HCT116 (cell line): ENCODE data around the gene TBC1D4. TPM values are rescaled to one million over a fixed set of nuclear protein-coding genes. Genes with fewer than 3 reads are reported as not detected.

Source experiments
- ATAC-seq: fragments of 200-7000 bp; cut with Tn5 transposase; 2 replicates; pipeline ENCODE4 v1.9.1; 2020; ENCODE audit warnings: mild to moderate bottlenecking, moderate library complexity
- BruUV-seq: library from RNA; stranded (reverse); fragments of 400-500 nt; replicated peaks from 2 replicates; lab custom pipeline; 2021; lab: Mats Ljungman, UMichigan
- CTCF ChIA-PET: fragments of 300-600 bp; sonication (Branson Sonifier 250); formaldehyde crosslinking; loops from one replicate; lab custom pipeline; 2021; ENCODE audit warnings: antibody characterized with exemption; lab: Charles Lee
- POLR2A ChIA-PET: fragments of 300-600, 350-600 bp; sonication (Branson Sonifier 250); formaldehyde crosslinking; loops from one replicate; lab custom pipeline; 2021; ENCODE audit warnings: antibody characterized with exemption; lab: Charles Lee
- RAD21 ChIA-PET, 2 experiments: fragments of 300-600 bp; sonication (Branson Sonifier 250); formaldehyde crosslinking; loops; one replicate each; lab custom pipeline; 2023; ENCODE audit warnings: low total read pairs in 2 of 2; ENCODE audit not compliant: uncharacterized antibody in 2 of 2, unreplicated experiment in 2 of 2, low non-redundant PET in 1 of 2; lab: Charles Lee
- DNase-seq: peaks from one replicate; pipeline ENCODE4 v3.0.0-alpha.2; 2010; ENCODE audit warnings: low read depth, low spot score
- H2AFZ ChIP-seq: fragments of 200-600 bp; shearing (Covaris generic), sonication (generic); 2 replicates; pipeline ENCODE4 v1.6.1; 2017; ENCODE audit warnings: low read depth, mixed run types, mixed read lengths, antibody characterized with exemption, low read length; ENCODE audit not compliant: poor library complexity, severe bottlenecking
- H3K27ac ChIP-seq: 2 replicates; pipeline ENCODE4 v1.5.1; 2012; ENCODE audit warnings: low read depth, low read length
- H3K27me3 ChIP-seq: fragments of 200-600 bp; sonication (generic); 2 replicates; pipeline ENCODE4 v1.6.1; 2016; ENCODE audit warnings: mixed run types, low read length, mixed read lengths; ENCODE audit not compliant: insufficient read depth
- H3K36me3 ChIP-seq, 2 experiments: fragments of 200-500 bp in 1 of 2; fragments of 200-600 bp in 1 of 2; sonication (Bioruptor generic) in 1 of 2; sonication (generic) in 1 of 2; 2 replicates each; pipeline versions ENCODE4 v1.5.1 to v1.6.1; 2014 to 2016; ENCODE audit warnings: low read length in 2 of 2, inconsistent platforms in 1 of 2, mixed read lengths in 1 of 2, mixed run types in 1 of 2; ENCODE audit not compliant: insufficient read depth in 2 of 2, control insufficient read depth in 1 of 2
- H3K4me1 ChIP-seq, 2 experiments: fragments of 200-600 bp in 1 of 2; sonication (generic) in 1 of 2; 2 replicates each; pipeline versions ENCODE4 v1.5.1 to v1.6.1; 2012 to 2017; ENCODE audit warnings: low read length in 2 of 2, inconsistent platforms in 1 of 2, mild to moderate bottlenecking in 1 of 2, mixed read lengths in 1 of 2, mixed run types in 1 of 2, moderate library complexity in 1 of 2; ENCODE audit not compliant: insufficient read depth in 2 of 2, control insufficient read depth in 1 of 2
- H3K4me2 ChIP-seq: fragments of 200-600 bp; sonication (generic); 2 replicates; pipeline ENCODE4 v1.6.1; 2017; ENCODE audit warnings: mixed run types, low read length, mixed read lengths
- H3K4me3 ChIP-seq, 2 experiments: fragments of 200-600 bp in 1 of 2; sonication (generic) in 1 of 2; replicated peaks in 1 of 2; 2 replicates each; pipeline ENCODE4 v1.5.1; 2011 to 2016; ENCODE audit warnings: low read length in 2 of 2, control low read depth in 1 of 2, low read depth in 1 of 2, mild to moderate bottlenecking in 1 of 2, mixed read lengths in 1 of 2, mixed run types in 1 of 2
- H3K79me2 ChIP-seq: fragments of 200-600 bp; sonication (generic); 2 replicates; pipeline ENCODE4 v1.6.1; 2017; ENCODE audit warnings: mild to moderate bottlenecking, mixed run types, low read length, moderate library complexity, mixed read lengths; ENCODE audit not compliant: insufficient read depth
- H3K9ac ChIP-seq: fragments of 200-600 bp; sonication (generic); 2 replicates; pipeline ENCODE4 v1.6.1; 2016; ENCODE audit warnings: low read length, mixed read lengths
- H3K9me2 ChIP-seq: fragments of 200-600 bp; sonication (generic), shearing (Covaris generic); 2 replicates; pipeline ENCODE4 v1.6.1; 2017; ENCODE audit warnings: mixed run types, mild to moderate bottlenecking, moderate library complexity; ENCODE audit not compliant: insufficient read depth
- H3K9me3 ChIP-seq, 2 experiments: fragments of 200-500 bp in 1 of 2; fragments of 200-600 bp in 1 of 2; sonication (Bioruptor generic) in 1 of 2; sonication (generic) in 1 of 2; 2 replicates each; pipeline ENCODE4 v1.6.1; 2014 to 2017; ENCODE audit warnings: low read length in 2 of 2, mixed read lengths in 2 of 2, inconsistent platforms in 1 of 2, low read depth in 1 of 2, mild to moderate bottlenecking in 1 of 2, mixed run types in 1 of 2, moderate library complexity in 1 of 2; ENCODE audit not compliant: control insufficient read depth in 1 of 2, insufficient read depth in 1 of 2
- H4K20me1 ChIP-seq: fragments of 200-600 bp; sonication (generic), shearing (Covaris generic); 2 replicates; pipeline ENCODE4 v1.6.1; 2017; ENCODE audit warnings: mixed run types, mild to moderate bottlenecking, moderate library complexity; ENCODE audit not compliant: insufficient read depth
- CEBPB ChIP-seq: IDR thresholded peaks from 2 replicates; pipeline ENCODE4 v1.6.1; 2012; ENCODE audit warnings: low read depth
- EZH2 ChIP-seq: fragments of 200-600 bp; sonication (generic); IDR thresholded peaks from 2 replicates; pipeline ENCODE4 v1.6.1; 2017; ENCODE audit warnings: antibody characterized with exemption, mixed run types
- FOSL1 ChIP-seq: IDR thresholded peaks from 2 replicates; pipeline ENCODE4 v1.6.1; 2012; ENCODE audit warnings: low read depth
- RAD21 ChIP-seq: IDR thresholded peaks from 2 replicates; pipeline ENCODE4 v1.6.1; 2012; ENCODE audit warnings: low read depth, mild to moderate bottlenecking
- SIN3A ChIP-seq: IDR thresholded peaks from 2 replicates; pipeline ENCODE4 v1.6.1; 2012; ENCODE audit warnings: low read depth
- TCF7L2 ChIP-seq: IDR thresholded peaks from 2 replicates; pipeline ENCODE4 v1.7.0; 2011; ENCODE audit warnings: borderline replicate concordance, inconsistent platforms; ENCODE audit not compliant: insufficient read depth, insufficient read length; ENCODE audit errors: extremely low read depth
- intact Hi-C: fragments of 100-400 bp; cut with micrococcal nuclease; formaldehyde crosslinking; loops from 2 replicates; pipeline ENCODE4 v1.10.0; 2022
- total RNA-seq: library from RNA; stranded (reverse); gene quantifications from one replicate; pipeline ENCODE4 v1.2.1, GENCODE V29; 2021; ENCODE audit not compliant: unreplicated experiment
- TF ChIP-seq, protein P1 (sequence below): IDR thresholded peaks from 2 replicates; pipeline ENCODE4 v1.6.1; 2012
- TF ChIP-seq, protein P2 (sequence below), 3 experiments: fragments of 200-600 bp in 1 of 3; sonication (generic) in 1 of 3; IDR thresholded peaks in 2 of 3; conservative IDR thresholded peaks in 1 of 3; 2 replicates each; pipeline ENCODE4 v1.5.1; 2012 to 2017; ENCODE audit warnings: low read depth in 2 of 3, low read length in 2 of 3, antibody characterized with exemption in 1 of 3, borderline replicate concordance in 1 of 3, control low read depth in 1 of 3, mild to moderate bottlenecking in 1 of 3, mixed read lengths in 1 of 3, mixed run types in 1 of 3, moderate library complexity in 1 of 3; ENCODE audit not compliant: insufficient read depth in 1 of 3
- TF ChIP-seq, protein P3 (sequence below): IDR thresholded peaks from 2 replicates; pipeline ENCODE4 v1.6.1; 2011; ENCODE audit warnings: mild to moderate bottlenecking, low read length, moderate library complexity; ENCODE audit not compliant: insufficient replicate concordance; ENCODE audit errors: extremely low read depth

The TBC1D4 gene
- total RNA-seq, 1 experiment from 2014 or later, result 24.6 TPM

DNA sequence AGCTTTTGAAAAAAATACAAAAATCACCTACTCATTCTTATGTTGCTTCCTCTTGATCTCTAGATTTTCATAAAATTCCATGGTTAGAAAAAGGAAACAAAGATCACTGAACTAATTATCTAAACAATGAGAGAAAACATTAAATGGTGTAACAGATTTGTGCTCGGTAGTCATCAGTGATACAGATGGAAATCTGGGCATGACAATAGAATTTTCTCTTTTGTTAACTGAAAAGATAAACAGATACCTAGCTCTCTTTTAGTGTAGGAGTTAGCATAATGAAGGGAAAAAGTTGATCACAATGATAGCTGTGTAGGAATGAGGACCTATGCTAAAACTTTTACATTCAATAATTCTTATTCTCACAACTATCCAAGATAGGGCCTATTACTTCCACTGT lies 103.7 kb downstream of the TBC1D4 start:
- H3K79me2 ChIP-seq, result peaks cover 14% of the 10 kb centered on the region; the same call in 1 of the 2 replicates
- no peaks in the 10 kb centered on the region for H3K36me3 ChIP-seq
- H3K9ac ChIP-seq, result no peak overlapping the region
- H4K20me1 ChIP-seq, result no peaks in the 10 kb centered on the region; the same call in 1 of the 2 replicates
- no peaks in the 10 kb centered on the region for H3K4me1 ChIP-seq
- no peak overlapping the region for H3K27ac ChIP-seq
- DNase-seq (no peak), ATAC-seq (no peak)
- intact Hi-C loops, result no loop called here
- no peaks in the 10 kb centered on the region for H3K9me3 ChIP-seq
- RAD21 ChIA-PET, result no interaction called here
- H3K27me3 ChIP-seq, result no peaks in the 10 kb centered on the region
- H3K4me2 ChIP-seq, result no peak overlapping the region
- CTCF ChIA-PET, result no interaction called here
- H2AFZ ChIP-seq, result no peak overlapping the region
- no peaks in the 10 kb centered on the region for H3K9me2 ChIP-seq
- no TSS peak for BruUV-seq
- no peak overlapping the region for H3K4me3 ChIP-seq
- POLR2A ChIA-PET, result no interaction called here
- no peak for TF ChIP-seq SIN3A
- TF ChIP-seq FOSL1, result no peak
- no peak for TF ChIP-seq EZH2
- TF ChIP-seq, protein P1, sequence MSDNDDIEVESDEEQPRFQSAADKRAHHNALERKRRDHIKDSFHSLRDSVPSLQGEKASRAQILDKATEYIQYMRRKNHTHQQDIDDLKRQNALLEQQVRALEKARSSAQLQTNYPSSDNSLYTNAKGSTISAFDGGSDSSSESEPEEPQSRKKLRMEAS, result no peak
- TF ChIP-seq CEBPB, result no peak
- TF ChIP-seq RAD21, result no peak
- TF ChIP-seq, protein P2, sequence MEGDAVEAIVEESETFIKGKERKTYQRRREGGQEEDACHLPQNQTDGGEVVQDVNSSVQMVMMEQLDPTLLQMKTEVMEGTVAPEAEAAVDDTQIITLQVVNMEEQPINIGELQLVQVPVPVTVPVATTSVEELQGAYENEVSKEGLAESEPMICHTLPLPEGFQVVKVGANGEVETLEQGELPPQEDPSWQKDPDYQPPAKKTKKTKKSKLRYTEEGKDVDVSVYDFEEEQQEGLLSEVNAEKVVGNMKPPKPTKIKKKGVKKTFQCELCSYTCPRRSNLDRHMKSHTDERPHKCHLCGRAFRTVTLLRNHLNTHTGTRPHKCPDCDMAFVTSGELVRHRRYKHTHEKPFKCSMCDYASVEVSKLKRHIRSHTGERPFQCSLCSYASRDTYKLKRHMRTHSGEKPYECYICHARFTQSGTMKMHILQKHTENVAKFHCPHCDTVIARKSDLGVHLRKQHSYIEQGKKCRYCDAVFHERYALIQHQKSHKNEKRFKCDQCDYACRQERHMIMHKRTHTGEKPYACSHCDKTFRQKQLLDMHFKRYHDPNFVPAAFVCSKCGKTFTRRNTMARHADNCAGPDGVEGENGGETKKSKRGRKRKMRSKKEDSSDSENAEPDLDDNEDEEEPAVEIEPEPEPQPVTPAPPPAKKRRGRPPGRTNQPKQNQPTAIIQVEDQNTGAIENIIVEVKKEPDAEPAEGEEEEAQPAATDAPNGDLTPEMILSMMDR (IDR thresholded peaks at IDR 0.05 in 2 of 3, conservative IDR thresholded peaks at IDR 0.05 in 1 of 3; ENCODE audit: borderline replicate concordance in 1 of 3, insufficient read depth in 1 of 3, low read depth in 2 of 3, low read length in 2 of 3), result no peak
- TF ChIP-seq TCF7L2, result no peak
- TF ChIP-seq, protein P3, sequence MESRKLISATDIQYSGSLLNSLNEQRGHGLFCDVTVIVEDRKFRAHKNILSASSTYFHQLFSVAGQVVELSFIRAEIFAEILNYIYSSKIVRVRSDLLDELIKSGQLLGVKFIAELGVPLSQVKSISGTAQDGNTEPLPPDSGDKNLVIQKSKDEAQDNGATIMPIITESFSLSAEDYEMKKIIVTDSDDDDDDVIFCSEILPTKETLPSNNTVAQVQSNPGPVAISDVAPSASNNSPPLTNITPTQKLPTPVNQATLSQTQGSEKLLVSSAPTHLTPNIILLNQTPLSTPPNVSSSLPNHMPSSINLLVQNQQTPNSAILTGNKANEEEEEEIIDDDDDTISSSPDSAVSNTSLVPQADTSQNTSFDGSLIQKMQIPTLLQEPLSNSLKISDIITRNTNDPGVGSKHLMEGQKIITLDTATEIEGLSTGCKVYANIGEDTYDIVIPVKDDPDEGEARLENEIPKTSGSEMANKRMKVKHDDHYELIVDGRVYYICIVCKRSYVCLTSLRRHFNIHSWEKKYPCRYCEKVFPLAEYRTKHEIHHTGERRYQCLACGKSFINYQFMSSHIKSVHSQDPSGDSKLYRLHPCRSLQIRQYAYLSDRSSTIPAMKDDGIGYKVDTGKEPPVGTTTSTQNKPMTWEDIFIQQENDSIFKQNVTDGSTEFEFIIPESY, result no peak
